C4-2B (cell line): Measurements from ENCODE around the gene SLC25A21.

Source experiments
- CTCF ChIP-seq: fragments of 450-650 bp; conservative IDR thresholded peaks from 2 replicates; pipeline ENCODE4 v1.5.1; 2017; ENCODE audit warnings: mild to moderate bottlenecking
- ZFX ChIP-seq: fragments of 450-650 bp; IDR thresholded peaks from 2 replicates; pipeline ENCODE4 v1.6.1; 2017

DNA sequence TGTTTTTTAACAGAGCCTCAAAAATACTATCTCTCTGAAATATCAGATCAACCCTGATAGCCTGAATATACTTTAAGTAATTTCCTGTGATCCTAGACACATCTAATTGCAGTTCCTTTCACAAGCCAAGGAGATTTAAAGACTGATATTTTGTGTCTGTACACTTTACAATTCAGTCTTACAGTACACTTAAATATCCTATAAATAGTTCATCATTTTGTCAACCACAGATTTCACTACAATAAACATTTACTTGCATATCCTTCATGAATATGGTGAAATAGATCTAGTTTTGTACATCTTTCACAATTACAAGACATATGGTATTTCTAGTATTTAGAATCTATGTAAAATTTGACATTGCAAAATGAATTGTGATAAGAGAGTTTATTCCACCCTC lies 349.7 kb downstream of the SLC25A21 start:
- no peak for TF ChIP-seq CTCF
- TF ChIP-seq ZFX, result no peak
